BJ (cell line): Measurements from ENCODE around the gene CD164L2. TPM values are rescaled to one million over a fixed set of nuclear protein-coding genes. Genes with fewer than 3 reads are reported as not detected.
"Not testable (repeated sequence)": the region's sequence is repeated elsewhere in the genome, so short reads cannot be mapped to it uniquely, and the experiment has no call there.

Source experiments
- CTCF ChIA-PET: fragments of 350-600 bp; formaldehyde crosslinking; extraction: SDS; loops from one replicate; lab custom pipeline; 2021; ENCODE audit warnings: antibody characterized with exemption, inconsistent platforms; lab: Yijun Ruan, JAX
- POLR2A ChIA-PET: fragments of 300-600 bp; sonication (Branson Sonifier 250); formaldehyde crosslinking; extraction: SDS; loops from one replicate; lab custom pipeline; 2021; ENCODE audit warnings: antibody characterized with exemption; lab: Charles Lee
- DNase-seq: peaks from one replicate; pipeline ENCODE4 v3.0.0-alpha.2; 2011; ENCODE audit warnings: low read depth
- H3K27me3 ChIP-seq: 2 replicates; pipeline ENCODE4 v1.6.0; 2011; ENCODE audit warnings: low read length; ENCODE audit not compliant: control insufficient read depth, insufficient read depth
- H3K36me3 ChIP-seq: 2 replicates; pipeline ENCODE4 v1.5.1; 2011; ENCODE audit warnings: low read length; ENCODE audit not compliant: control insufficient read depth, insufficient read depth
- H3K4me3 ChIP-seq: 2 replicates; pipeline ENCODE4 v1.5.1; 2011; ENCODE audit warnings: low read depth, mild to moderate bottlenecking, control low read depth, low read length
- polyA plus RNA-seq: library from polyadenylated mRNA; depleted of rRNA; stranded (reverse); fragments of >200 nt; gene quantifications from 2 replicates; pipeline ENCODE4 v1.2.3, GENCODE V29; 2011
- TF ChIP-seq, protein P1 (sequence below): IDR thresholded peaks from 2 replicates; pipeline ENCODE4 v1.5.1; 2011; ENCODE audit warnings: low read depth, mild to moderate bottlenecking, control low read depth, inconsistent platforms, low read length, moderate library complexity; ENCODE audit not compliant: insufficient read depth

The CD164L2 gene
- polyA plus RNA-seq, 1 experiment: not detected

DNA sequence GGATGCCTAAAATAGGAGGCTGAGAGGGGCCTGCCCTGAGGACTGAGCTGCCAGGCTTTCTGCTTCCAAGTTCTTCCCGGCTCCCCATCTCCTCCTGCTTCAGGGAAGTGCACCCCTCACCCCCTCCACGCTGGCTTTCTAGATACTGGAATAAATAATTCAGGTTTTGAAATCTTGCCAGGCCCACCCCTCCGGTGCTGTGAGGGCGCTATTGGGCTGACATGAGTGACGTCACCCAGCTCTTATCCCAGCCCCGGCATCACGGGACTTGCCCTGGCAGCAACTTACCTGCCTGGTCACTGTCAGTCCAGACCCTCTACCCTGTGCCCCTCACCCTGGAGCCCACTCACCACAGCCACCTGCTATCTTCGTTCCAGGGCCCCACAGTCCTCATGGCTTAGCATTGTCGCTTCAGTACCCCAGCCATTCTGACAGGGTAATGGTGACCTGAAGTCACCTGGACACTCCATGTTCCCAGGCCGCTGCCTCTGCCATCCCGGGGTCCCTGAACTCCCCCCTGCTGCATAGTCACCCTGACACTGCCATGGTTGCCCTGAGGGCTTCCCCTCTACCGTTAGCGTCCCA is 8.5 kb upstream of the CD164L2 start:
- ChIA-PET CTCF (interaction anchor here (0.6 to 5.2 kb wide), 18 partner anchors 11 to 271 kb away, joined by 3 to 105 read pairs (median 4); partner anchors contain the start of genes AHDC1 and MAP3K6), POLR2A (no interaction called here)
- no peaks in the 10 kb centered on the region for H3K36me3 ChIP-seq
- H3K4me3 ChIP-seq: peak overlapping the region; percentile 70; the same call in 1 of the 2 replicates
- TF ChIP-seq, protein P1, sequence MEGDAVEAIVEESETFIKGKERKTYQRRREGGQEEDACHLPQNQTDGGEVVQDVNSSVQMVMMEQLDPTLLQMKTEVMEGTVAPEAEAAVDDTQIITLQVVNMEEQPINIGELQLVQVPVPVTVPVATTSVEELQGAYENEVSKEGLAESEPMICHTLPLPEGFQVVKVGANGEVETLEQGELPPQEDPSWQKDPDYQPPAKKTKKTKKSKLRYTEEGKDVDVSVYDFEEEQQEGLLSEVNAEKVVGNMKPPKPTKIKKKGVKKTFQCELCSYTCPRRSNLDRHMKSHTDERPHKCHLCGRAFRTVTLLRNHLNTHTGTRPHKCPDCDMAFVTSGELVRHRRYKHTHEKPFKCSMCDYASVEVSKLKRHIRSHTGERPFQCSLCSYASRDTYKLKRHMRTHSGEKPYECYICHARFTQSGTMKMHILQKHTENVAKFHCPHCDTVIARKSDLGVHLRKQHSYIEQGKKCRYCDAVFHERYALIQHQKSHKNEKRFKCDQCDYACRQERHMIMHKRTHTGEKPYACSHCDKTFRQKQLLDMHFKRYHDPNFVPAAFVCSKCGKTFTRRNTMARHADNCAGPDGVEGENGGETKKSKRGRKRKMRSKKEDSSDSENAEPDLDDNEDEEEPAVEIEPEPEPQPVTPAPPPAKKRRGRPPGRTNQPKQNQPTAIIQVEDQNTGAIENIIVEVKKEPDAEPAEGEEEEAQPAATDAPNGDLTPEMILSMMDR: 0 out of 2 replicates have a peak, but pooled peaks have one; percentile 22
- no peaks in the 10 kb centered on the region for H3K27me3 ChIP-seq
- no peak for DNase-seq

DNA sequence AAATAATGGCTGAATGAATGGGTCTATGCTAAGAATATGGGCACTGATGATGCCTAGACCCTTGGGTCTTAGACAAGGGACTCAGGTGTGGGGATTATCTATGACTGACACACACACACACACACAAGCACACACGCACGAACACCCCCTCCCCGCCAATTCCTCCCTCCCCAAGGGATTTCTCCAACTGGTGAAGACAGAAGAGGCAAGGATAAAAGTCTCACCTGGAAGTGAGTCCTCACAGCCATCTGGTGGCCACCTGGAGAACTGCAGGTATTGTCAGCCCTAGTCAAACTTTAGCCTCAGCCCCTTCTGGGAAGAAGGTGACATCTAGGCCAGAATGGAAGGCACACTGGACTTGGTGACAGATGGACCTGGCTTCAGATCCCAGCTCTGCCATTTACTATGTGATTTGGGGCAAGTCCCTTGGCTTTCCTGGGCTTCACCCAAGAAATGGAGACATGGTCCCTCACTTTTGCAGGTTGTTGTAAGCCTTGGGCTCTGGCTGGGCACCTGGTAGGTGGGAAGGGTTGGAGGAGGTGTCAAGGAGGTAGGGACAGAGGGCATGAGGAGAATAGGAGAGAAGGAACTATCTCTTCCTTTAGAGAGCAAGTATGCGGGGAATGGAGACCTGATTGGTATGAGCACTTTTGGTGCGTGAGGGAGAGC is 5.3 kb upstream of the CD164L2 start:
- H3K4me3 ChIP-seq: no peak overlapping the region

DNA sequence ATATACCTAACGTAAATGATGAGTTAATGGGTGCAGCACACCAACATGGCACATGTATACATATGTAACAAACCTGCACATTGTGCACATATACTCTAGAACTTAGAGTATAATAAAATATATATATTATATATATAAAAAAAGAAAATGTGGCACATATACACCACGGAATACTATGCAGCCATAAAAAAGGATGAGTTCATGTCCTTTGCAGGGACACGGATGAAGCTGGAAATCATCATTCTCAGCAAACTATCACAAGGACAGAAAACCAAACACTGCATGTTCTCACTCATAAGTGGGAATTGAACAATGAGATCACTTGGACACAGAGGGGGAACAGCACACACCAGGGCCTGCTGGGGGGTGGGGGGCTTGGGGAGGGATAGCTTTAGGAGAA is 1.7 kb upstream of the CD164L2 start:
- POLR2A ChIA-PET, H3K36me3 ChIP-seq, H3K27me3 ChIP-seq, DNase-seq, H3K4me3 ChIP-seq: not testable (repeated sequence)
- CTCF ChIA-PET: interaction anchor here (1.5 to 8.7 kb wide), 6 partner anchors 16 to 223 kb away, joined by 4 to 170 read pairs (median 8); partner anchors contain the start of gene MAP3K6

More for the DNA sequence above, 5.3 kb upstream of the CD164L2 start:
- TF ChIP-seq, protein P1: peak; percentile 90
- POLR2A ChIA-PET: interaction anchor here (0.6 kb wide), 1 partner anchor 23 kb away, joined by 3 read pairs; no protein-coding TSS in a partner anchor
- CTCF ChIA-PET: interaction anchor here (0.7 to 8.7 kb wide), 19 partner anchors 8 to 89 kb away, joined by 3 to 170 read pairs (median 4); partner anchors contain the start of genes MAP3K6 and SYTL1
- Histone ChIP-seq H3K36me3 (no peaks in the 10 kb centered on the region), H3K27me3 (peaks cover 3% of the 10 kb centered on the region; the same call in 1 of the 2 replicates)
- DNase-seq: no peak

DNA sequence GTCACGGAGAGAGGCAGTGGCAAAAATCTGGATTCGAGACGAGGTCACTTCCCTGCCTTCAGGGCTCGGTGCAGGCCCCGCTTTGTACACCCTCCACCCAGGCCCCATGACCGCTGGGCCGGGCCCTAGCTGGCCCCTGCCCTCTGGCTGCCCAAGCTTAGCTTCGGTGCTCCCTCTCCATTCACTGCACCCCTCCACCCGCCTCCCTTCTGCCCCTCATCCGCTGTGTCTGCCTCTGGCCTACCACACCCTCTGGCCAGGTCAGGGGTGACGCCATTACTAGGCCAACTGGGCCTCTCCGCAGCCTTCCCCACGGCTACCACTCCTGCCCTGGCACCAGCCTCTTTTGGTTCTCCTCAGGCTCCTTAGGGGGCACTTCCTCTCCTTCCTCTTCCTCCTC is 528 bp upstream of the CD164L2 start:
- Histone ChIP-seq H3K27me3 (peaks cover 9% of the 10 kb centered on the region), H3K36me3 (no peaks in the 10 kb centered on the region), H3K4me3 (no peak overlapping the region)
- POLR2A ChIA-PET: no interaction called here
- TF ChIP-seq, protein P1: no peak
- DNase-seq: no peak
- CTCF ChIA-PET: interaction anchor here (1.5 to 8.7 kb wide), 6 partner anchors 17 to 225 kb away, joined by 4 to 170 read pairs (median 8); partner anchors contain the start of gene MAP3K6

DNA sequence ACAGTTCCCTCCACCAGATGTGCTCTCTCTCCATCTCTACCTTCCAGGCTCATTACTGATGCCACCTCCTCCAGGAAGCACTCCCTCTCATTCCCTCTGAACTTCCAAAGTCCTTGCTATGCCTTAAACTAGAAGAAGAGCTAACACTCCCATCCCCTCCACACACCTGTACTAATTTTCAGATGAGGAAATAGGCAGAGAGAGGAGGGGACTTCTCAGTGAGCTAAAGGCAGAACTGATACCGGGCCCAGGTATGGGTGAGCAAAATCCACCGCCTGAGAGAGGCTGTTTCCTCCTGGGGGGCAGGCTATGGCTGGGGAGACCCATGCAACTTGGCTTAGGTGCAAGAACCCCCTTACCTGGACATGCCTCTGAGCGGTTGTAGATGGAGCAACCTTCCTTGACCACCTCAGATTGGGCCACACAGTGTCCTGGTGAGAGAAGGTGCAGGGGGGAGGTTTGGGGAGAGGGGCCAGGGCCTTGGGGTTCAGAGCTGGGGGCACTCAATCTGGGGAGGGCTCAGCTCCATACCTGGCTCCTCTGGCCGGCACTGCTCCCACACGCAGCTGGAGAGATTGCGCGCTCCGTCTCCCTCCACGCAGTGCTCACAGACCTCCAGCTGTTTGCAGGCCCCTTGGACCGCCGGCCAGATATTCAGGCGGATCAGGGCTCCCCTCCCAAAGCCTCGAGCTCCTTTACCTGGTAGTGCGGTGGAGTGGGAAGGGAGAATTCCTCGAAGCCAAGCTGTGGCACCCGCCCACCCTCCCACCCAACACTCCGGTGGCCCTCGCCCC is 967 bp downstream of the CD164L2 start:
- H3K27me3 ChIP-seq: peaks cover 9% of the 10 kb centered on the region
- H3K4me3 ChIP-seq: no peak overlapping the region
- POLR2A ChIA-PET: no interaction called here
- no peaks in the 10 kb centered on the region for H3K36me3 ChIP-seq
- no peak for DNase-seq
- CTCF ChIA-PET: interaction anchor here (1.5 to 8.7 kb wide), 6 partner anchors 13 to 83 kb away, joined by 8 to 170 read pairs (median 11); partner anchors contain the start of gene MAP3K6
- TF ChIP-seq, protein P1: no peak
